GM19351 (cell line): ENCODE data around the gene TPSAB1.
"Not testable (repeated sequence)": the region's sequence is repeated elsewhere in the genome, so short reads cannot be mapped to it uniquely, and the experiment has no call there.

Experiments
- ATAC-seq: cut with Tn5 transposase; IDR thresholded peaks from one replicate; pipeline ENCODE4 v1.9.1; 2021; ENCODE audit warnings: mild to moderate bottlenecking, moderate library complexity; ENCODE audit not compliant: unreplicated experiment

Gene TPSAB1

DNA sequence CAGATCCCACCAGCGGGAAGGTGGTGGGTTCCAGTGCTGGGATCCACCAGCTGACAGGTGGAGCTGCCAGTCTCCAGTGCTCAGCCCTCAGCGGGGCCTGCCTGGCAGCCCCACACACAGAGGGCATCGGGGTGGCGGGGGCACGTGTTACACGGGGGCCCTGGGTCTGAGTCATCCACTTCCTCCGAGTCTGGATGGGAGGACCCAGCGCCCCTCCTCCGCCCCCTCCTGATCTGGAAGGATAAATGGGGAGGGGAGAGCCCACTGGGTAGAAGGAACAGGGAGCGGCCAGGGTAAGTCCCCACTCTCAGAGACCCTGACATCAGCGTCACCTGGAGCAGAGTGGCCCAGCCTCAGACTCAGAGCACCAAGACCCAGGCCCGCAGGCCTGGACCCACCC is at the start of gene TPSAB1:
Gene TPSAB1, plus strand, starts transcription at position 270 of the 400 bp plus-strand sequence. CDS start 234 bp downstream, outside the sequence.
- ATAC-seq, result not testable (repeated sequence)

DNA sequence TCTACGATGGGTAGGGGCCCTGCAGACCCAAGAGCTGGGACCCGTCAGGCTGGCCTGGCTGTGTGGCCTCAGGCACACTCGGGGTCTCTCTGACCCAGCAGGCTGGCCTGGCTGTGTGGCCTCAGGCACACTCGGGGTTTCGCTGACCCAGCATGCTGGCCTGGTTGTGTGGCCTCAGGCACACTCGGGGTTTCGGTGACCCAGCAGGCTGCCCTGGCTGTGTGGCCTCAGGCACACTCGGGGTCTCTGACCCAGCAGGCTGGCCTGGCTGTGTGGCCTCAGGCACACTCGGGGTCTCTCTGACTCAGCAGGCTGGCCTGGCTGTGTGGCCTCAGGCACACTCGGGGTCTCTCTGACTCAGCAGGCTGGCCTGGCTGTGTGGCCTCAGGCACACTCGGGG is 49.7 kb upstream of the TPSAB1 start:
- ATAC-seq, result not testable (repeated sequence)

DNA sequence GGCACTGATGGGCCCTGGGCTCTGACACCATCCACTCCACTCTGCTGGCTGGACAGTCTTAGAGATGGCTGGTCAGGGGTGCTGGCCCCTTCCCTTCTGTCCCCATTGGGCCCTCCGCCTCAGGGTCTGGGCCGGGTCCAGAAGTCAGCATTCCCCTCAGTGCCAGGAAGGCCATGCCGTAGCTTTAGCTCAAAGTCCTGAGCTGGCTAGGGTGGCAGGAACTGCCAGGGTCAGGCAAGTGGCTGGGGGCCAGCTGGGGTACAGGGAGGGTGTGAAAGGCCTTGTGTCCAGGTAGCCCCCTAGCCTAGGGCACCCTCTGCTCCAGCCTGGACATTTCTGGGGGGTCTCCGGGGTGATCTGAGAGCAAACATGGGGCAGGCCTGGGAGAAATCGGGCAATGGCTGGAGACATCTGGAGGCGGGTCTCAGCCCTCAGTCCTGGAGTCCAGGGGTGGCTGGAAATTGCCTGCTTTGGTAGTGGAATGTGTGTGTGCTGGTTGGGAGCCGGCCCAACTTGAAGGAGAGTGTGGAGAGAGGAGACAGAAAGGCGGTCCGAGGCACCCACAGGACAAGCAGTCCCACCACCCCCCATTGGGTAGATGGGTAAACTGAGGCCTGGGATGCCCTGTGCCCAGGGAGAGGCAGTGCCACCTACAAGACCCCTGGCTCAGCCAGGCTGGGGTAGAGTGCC is 48.0 kb upstream of the TPSAB1 start:
- ATAC-seq, result no peak

DNA sequence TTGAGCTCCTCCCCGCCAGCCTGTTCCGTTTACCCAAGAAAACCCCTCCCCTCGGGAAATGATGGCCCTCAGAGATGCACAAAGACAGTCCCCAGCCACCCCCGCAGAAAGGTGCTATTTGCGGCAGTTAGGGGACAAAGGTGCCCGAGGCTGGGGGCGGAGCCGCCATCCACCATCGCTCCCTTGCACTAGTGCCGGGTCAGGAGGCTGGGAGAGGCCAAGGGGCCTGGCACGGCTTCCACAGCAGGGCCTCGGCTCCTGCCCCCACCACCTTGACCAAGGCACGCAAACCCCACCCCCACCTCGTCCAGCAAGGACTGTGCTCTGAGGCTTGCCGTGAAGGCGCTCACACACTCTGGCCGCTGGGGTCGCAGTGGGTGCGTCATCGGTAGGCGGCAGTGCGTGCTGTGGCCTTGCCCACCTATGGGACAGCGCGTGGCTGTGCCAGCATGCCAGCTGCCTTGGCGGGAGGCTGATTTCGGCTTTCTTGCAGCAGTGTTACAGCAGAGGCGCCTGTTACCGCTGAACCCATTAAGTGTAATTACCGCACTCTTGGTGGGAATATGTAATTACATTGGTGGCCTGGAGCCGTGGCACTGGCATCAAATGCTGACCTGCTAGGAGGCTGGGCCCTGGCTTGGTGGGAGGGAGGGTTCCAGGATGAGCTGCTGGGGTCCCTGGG is 47.2 kb upstream of the TPSAB1 start:
- ATAC-seq, result no peak

DNA sequence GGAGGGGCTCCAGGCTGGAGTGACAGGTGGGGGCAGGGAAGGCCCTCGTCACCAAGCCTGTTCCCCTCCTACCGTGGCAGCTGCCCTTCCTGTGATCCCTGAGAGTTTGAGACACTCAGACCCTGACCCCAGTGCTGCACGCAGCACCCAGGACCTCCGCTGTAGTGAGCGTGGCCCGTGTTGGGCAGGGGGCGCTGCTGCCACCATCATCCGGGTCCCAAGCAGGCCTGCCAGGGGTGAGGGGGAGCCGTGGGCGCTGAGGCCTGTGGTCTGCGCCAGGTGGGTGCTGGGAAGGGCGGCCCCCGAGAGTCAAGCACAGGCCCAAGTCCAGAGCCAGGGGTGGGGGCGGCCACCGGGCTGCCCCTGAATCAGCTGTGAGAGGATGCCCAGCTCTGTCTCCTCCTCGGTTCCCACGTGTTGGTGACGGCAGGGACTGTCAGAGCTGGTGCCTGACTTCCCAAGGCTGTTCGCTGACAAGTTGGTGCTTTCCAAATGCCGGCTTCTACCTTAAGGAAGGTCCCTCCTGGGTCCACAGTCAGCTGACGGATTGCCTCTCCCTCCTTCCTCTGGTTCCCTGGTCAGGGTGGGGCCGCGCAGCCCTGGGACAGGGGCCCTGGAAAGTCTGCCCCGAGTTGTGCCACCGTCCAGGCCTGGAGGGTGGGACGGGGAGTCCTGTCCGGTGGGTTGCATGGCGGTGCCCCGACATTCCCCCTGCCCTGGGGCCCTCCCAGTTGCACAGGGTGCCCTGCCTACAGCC is 46.5 kb upstream of the TPSAB1 start:
- no peak for ATAC-seq

DNA sequence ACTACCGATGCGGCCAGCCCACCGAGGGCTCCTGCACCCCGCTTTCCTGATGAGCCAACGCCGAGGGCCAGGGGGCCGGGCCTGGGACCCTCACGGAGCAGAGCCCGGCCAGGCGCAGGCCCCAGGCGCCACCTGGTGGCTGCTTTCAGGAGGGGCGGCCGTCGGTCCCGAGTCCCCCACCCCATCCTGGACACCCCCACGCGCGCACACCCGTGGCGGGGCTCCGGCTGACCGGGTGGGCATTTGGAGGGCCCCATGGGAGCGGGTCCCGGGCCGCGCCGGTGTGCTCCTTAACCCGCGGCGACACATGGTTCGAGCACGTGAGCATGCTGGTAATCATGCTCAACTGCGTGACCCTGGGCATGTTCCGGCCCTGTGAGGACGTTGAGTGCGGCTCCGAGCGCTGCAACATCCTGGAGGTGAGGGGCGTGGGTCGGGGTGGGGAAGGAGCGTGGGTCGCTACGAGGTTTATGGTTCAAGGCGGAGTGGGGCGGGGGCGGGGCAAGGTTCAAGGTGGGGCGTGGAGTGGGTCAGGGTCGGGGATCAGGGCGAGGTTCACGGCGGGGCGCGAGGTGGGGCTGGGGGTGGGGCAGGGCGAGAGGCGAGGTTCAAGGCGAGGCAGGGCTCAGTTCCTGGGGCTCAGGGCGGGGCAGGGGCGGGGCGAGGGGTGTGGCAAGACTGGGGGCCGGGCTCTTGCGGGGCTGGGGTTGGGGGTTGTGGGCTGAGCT is 45.7 kb upstream of the TPSAB1 start:
- no peak for ATAC-seq

DNA sequence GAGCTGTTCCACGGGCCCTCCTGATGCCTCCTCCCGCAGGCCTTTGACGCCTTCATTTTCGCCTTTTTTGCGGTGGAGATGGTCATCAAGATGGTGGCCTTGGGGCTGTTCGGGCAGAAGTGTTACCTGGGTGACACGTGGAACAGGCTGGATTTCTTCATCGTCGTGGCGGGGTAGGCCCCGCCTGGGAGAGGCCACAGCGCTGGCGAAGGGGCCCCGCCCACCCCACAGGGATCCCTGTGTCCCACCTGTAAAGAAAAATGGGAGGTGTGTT is 45.2 kb upstream of the TPSAB1 start:
- no peak for ATAC-seq

DNA sequence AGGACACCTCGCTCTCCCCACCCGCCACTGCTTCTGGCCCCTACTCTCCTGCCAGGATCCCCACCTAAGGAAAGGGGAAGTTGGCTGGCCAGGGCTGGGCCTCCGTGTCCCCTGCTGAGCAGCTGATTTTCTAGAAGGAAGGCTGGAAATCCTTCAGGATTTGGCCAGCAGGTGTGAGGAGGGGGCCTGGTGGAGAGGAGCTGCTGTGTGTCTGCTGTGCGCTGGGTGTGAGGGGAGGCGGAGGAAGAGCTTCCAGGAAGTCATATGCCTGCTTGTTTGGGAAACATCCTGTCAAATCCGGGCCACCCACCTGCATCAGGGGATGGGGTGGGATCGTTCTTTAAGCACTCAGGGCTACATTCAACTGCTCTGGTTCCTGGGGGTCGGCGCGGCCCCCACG is 44.0 kb upstream of the TPSAB1 start:
- no peak for ATAC-seq

DNA sequence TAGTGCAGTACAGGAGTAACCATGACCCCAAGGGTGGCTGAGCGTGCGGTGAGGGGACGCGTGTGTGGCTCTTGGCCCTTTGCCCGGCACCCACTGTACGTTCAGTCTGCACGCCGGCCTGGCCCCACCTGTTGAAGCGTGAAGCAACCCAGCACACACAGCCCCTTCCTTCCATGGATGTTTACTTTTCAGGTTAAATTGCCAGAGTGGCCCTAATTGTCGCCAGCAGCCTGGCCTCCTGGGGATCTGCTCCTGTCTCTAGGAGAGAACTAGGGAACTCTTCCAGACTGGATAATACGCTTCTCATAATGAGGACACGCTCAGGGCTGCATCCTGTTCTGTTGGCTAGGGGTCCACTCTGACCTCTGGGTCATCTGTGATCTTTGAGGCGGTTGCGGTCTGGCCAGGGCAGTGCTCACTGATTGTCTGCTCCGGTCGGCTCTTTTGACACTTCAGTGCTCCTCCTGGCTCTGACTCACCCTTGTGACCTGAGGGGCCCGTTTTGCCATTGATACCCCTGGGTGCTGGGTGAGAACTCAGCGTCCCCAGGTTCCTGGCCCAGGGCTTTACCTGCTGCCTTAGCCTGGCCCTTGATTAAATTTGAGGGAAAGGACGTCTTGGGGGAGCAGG is 43.2 kb upstream of the TPSAB1 start:
- ATAC-seq, result no peak

DNA sequence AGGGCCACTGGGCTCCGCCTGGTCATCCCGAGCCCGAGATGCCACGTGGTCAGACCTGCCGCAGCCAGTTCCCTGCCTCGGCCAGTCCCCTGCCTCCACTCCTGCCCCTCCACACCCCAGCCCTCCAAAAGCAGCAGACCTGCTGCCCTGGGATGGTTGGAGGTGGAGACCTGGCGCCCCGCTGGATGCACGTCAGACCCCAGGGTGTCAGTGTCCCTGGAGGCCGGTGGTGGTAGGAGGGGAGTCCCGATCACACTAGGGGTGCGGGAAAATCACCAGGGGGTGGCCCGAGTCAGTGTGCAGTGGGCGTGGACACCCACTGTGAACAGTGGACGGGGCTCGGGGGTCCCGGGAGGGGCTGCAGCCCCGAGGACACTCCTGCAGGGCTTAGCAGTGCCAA is 42.3 kb upstream of the TPSAB1 start:
- ATAC-seq, result no peak

DNA sequence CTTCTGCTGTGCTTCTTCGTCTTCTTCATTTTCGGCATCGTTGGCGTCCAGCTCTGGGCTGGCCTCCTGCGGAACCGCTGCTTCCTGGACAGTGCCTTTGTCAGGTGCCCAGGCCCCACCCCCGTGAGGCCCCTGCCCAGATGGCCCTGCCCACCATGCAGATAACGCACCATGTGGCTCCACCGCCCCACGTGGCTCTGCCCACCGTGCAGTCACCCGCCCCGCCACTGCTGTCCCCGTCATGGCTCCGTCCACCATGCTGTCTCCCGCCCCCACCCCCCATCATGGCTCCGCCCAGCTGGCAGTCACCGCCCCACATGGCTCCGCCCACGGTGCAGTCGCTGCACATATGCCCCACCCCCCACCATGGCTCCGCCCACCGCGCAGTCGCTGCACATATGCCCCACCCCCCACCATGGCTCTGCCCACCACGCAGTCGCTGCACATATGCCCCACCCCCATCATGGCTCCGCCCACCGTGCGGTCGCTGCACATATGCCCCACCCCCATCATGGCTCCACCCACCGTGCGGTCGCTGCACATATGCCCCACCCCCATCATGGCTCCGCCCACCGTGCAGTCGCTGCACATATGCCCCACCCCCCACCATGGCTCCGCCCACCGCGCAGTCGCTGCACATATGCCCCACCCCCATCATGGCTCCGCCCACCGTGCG is 41.7 kb upstream of the TPSAB1 start:
- not testable (repeated sequence) for ATAC-seq

DNA sequence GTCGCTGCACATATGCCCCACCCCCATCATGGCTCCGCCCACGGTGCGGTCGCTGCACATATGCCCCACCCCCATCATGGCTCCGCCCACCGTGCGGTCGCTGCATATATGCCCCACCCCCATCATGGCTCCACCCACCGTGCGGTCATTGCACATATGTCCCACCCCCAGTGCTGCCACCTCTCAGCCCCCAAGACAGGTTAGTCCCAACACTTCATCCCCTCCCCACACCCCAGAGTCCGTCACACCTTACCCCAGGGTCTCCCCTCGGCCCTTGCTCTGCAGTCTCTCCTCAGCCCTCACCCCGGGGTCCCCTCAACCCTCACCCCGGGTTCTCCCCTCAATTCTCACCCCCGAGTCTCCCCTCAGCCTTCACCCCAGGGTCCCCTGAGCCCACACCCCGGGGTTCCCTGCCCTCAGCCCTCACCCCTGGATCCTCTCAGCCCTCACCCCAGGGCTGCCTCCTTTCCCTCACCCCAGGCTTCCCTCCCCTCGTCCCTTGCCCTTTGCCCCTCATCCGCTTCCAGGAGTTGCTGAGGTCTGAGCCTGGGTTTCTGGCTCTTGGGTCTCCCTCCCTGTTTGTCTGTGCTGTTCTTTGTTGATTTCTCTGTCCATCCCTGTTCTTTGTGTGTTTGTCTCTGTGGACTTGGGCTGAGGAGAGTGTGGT is 41.0 kb upstream of the TPSAB1 start:
- ATAC-seq, result no peak

DNA sequence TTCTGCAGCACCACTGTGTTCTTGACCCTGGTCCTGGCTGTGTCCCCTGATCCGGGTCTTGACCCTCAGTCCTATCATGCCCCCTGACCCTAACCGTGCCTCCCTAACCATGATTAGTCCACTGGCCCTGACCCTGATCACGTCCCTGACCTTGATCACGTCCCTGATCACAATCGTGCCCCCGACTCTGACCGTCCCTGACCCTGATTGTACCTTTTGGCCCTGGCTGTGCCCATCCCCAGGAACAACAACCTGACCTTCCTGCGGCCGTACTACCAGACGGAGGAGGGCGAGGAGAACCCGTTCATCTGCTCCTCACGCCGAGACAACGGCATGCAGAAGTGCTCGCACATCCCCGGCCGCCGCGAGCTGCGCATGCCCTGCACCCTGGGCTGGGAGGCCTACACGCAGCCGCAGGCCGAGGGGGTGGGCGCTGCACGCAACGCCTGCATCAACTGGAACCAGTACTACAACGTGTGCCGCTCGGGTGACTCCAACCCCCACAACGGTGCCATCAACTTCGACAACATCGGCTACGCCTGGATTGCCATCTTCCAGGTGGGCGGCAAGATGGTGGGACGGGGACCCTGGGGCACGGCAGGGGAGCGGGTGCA is 40.4 kb upstream of the TPSAB1 start:
- no peak for ATAC-seq

DNA sequence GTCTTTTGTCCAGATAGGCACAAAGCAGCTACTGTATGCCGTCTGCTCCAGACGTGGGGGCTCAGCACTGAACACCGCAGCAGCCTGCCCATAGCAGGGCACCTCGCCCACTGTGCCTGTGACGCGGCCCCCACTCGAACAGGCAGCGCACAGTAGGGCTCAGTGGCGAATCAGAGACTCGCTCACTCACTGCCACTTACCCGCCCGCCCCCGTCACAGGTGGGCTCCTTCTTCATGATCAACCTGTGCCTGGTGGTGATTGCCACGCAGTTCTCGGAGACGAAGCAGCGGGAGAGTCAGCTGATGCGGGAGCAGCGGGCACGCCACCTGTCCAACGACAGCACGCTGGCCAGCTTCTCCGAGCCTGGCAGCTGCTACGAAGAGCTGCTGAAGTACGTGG is 39.1 kb upstream of the TPSAB1 start:
- ATAC-seq, result no peak

DNA sequence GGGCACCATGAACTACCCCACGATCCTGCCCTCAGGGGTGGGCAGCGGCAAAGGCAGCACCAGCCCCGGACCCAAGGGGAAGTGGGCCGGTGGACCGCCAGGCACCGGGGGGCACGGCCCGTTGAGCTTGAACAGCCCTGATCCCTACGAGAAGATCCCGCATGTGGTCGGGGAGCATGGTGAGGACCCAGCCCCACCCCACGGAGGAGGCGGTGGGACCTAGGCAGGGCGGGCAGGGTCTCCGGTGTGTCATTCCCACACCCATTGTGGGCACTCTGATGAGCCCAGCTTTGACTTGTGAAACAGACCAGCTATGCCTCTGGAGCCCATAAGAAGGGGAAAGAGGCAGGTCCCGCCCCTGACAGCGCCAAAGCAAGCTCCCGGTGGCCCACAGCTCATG is 38.2 kb upstream of the TPSAB1 start:
- no peak for ATAC-seq

DNA sequence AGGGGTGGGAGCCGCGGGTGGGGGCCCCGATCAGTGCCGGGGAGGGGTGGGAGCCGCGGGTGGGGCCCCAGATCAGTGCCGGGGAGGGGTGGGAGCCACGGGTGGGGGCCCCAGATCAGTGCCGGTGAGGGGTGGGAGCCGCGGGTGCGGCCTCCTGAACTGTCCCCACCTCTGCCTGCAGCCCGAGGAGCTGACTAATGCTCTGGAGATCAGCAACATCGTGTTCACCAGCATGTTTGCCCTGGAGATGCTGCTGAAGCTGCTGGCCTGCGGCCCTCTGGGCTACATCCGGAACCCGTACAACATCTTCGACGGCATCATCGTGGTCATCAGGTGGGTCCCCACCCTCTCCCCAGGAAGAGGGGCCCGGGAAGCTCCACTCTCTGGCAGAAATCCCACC is 35.6 kb upstream of the TPSAB1 start:
- no peak for ATAC-seq

DNA sequence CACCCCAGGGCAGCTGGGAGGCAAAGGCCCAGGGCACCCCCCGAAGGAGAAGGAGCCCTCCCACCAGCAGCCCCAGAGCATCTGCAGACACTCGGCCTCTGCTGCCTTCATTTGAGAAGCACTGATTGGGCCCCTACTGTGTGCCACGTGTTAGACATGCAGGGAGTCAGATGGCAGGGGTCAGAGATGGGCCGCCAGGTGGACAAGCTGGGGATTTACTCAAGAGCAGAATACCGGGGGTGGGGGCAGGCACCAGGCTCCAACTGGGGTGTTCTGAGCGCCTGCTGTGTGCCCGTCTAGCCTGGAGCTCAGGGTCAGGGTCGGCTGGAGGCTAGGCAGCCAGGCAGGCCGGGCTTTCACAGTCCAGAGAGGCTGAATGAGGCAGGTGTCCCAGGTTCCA is 34.2 kb upstream of the TPSAB1 start:
- no peak for ATAC-seq

DNA sequence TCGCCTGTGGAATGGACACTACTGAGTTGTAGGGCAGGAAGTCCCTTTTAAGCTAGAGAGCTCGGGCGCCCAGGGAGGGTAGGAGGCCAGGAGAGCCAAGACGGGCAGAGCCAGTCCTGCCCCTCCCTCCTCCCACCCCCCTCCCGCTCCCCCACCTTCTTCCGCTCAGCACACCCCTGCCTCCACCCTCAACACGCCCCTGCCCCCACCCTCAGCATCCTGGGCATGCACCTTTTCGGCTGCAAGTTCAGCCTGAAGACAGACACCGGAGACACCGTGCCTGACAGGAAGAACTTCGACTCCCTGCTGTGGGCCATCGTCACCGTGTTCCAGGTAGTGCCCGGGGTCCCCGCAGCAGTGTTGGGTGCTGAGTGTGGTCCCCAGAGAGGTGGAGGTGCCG is 33.7 kb upstream of the TPSAB1 start:
- ATAC-seq, result no peak

DNA sequence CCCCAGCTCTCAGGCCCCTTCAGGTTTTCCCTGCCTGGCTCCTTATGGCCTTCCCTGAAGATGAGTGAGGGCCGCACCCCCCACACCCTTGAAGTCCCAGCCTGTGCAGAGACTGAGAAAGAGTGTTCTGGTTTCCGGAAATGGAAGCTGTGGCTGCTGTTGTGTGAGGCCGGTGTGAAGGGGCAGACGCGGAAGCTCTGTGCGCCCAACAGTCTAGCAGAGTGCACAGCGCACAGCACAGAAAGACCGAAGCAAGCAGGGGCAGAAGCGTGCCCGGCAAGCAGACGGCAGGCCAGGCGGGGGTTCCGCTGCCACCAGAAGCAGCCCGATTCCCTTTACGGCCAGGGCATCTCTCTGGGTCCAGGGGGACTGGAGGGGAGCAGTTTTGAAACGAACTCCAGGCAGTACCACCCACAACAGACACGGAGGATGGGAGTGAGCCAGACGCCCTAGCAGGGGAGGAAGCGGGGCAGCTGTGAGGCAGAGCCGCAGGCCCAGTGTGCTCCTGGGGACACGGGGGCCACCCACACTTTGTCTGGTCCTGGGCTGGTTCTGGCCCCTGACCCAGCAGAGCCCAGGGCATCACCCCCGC is 32.2 kb upstream of the TPSAB1 start:
- ATAC-seq, result no peak
